Measurements from ENCODE around the gene CENPS. TPM values are rescaled to one million over a fixed set of nuclear protein-coding genes. Genes with fewer than 3 reads are reported as not detected.

Gene CENPS
- total and polyA plus RNA-seq, 9 of the 15 experiments (the other 6 are each of a cell fraction or from before 2014, with no cell fraction given): 10.2 to 36.0 (median 26.0) TPM

GRCh38 chr1:10398734-10399443 is 31.3 kb upstream of the CENPS start, which contains the start of gene PGD (continued):
- no peak for TF ChIP-seq ZNF253 (CRISPR knock-in tag; conservative IDR thresholded peaks at IDR 0.05)
- peak; percentile 87 for TF ChIP-seq BMI1 (IDR thresholded peaks at IDR 0.05; ENCODE audit: low read length)
- TF ChIP-seq, protein P1, sequence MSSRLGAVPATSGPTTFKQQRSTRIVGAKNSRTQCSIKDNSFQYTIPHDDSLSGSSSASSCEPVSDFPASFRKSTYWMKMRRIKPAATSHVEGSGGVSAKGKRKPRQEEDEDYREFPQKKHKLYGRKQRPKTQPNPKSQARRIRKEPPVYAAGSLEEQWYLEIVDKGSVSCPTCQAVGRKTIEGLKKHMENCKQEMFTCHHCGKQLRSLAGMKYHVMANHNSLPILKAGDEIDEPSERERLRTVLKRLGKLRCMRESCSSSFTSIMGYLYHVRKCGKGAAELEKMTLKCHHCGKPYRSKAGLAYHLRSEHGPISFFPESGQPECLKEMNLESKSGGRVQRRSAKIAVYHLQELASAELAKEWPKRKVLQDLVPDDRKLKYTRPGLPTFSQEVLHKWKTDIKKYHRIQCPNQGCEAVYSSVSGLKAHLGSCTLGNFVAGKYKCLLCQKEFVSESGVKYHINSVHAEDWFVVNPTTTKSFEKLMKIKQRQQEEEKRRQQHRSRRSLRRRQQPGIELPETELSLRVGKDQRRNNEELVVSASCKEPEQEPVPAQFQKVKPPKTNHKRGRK (tag; IDR thresholded peaks at IDR 0.05): no peak
- no peak for TF ChIP-seq RNF219 (CRISPR knock-in tag; IDR thresholded peaks at IDR 0.05)
- 0 out of 2 replicates have a peak, but pooled peaks have one; percentile 19 for TF ChIP-seq ZNF197 (CRISPR knock-in tag; IDR thresholded peaks at IDR 0.05; ENCODE audit: low read depth)
- TF ChIP-seq RREB1 (CRISPR knock-in tag; IDR thresholded peaks at IDR 0.05): peak; percentile 88
- TF ChIP-seq HDAC1 (IDR thresholded peaks at IDR 0.05): peak in 1 of 2 experiments; percentile 94; a peak in 2 of 4 replicates
- peak; percentile 78; the same call in 1 of the 2 replicates for TF ChIP-seq CREB3L1 (IDR thresholded peaks at IDR 0.05; ENCODE audit: borderline replicate concordance, low read depth)
- no peak for TF ChIP-seq CTCFL (IDR thresholded peaks at IDR 0.05; ENCODE audit: borderline replicate concordance, insufficient read depth, low read depth, low read length, poor library complexity, severe bottlenecking)
- TF ChIP-seq CBX5 (IDR thresholded peaks at IDR 0.05; ENCODE audit: borderline replicate concordance, low read depth): no peak
- no peak for TF ChIP-seq NCOA6 (IDR thresholded peaks at IDR 0.05)
- no peak for TF ChIP-seq MAFG (tag; conservative IDR thresholded peaks at IDR 0.05)
- TF ChIP-seq SIN3A (IDR thresholded peaks at IDR 0.05; ENCODE audit: borderline replicate concordance in 2 of 2, control insufficient read depth in 1 of 2, low read depth in 2 of 2, low read length in 2 of 2): peak; percentile 94 to 96

Measured in K562 (cell line).